HFF-Myc (cell line): ENCODE data around the gene ITPK1.

ENCODE experiments used
- DNase-seq: peaks from one replicate; pipeline ENCODE4 v3.0.0-alpha.2; 2011; ENCODE audit warnings: low read depth; ENCODE audit errors: extremely low read depth
- H3K4me3 ChIP-seq: replicated peaks from 2 replicates; pipeline ENCODE4 v1.5.1; 2011; ENCODE audit warnings: low read depth, mild to moderate bottlenecking, control low read depth, low read length
- TF ChIP-seq, protein P1 (sequence below): IDR thresholded peaks from 2 replicates; pipeline ENCODE4 v1.5.1; 2012; ENCODE audit warnings: mild to moderate bottlenecking, low read depth, low read length, control low read depth; ENCODE audit errors: missing control alignments

ITPK1 gene

DNA sequence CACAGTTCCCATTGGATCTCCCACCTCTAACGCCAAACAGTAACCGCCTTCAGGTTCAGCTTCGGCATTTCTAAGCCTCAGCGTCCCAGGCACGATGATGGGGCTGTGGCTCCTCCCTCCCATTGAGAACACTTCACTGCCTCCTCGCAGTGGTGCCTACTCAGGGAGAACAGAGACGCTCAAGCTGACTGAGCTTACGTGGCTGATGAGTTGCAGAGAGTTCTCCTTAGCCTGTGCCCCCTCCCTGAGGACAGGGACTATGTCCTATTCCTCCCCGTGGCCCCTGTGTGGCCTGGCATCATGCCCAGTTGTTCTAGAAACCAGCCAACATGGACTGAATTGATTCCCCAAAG lies 87.0 kb downstream of the ITPK1 start:
- TF ChIP-seq, protein P1, sequence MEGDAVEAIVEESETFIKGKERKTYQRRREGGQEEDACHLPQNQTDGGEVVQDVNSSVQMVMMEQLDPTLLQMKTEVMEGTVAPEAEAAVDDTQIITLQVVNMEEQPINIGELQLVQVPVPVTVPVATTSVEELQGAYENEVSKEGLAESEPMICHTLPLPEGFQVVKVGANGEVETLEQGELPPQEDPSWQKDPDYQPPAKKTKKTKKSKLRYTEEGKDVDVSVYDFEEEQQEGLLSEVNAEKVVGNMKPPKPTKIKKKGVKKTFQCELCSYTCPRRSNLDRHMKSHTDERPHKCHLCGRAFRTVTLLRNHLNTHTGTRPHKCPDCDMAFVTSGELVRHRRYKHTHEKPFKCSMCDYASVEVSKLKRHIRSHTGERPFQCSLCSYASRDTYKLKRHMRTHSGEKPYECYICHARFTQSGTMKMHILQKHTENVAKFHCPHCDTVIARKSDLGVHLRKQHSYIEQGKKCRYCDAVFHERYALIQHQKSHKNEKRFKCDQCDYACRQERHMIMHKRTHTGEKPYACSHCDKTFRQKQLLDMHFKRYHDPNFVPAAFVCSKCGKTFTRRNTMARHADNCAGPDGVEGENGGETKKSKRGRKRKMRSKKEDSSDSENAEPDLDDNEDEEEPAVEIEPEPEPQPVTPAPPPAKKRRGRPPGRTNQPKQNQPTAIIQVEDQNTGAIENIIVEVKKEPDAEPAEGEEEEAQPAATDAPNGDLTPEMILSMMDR: no peak
- H3K4me3 ChIP-seq: no peak overlapping the region
- no peak for DNase-seq

GRCh38 chr14:93027810-93028723 lies 87.7 kb downstream of the ITPK1 start:
- H3K4me3 ChIP-seq: no peak overlapping the region
- no peak for DNase-seq
- TF ChIP-seq, protein P1: no peak

- TF ChIP-seq, protein P1: no peak
- no peak for DNase-seq
- no peak overlapping the region for H3K4me3 ChIP-seq
Measured at GRCh38 chr14:93026339-93026738, 89.4 kb downstream of the ITPK1 start.

DNA sequence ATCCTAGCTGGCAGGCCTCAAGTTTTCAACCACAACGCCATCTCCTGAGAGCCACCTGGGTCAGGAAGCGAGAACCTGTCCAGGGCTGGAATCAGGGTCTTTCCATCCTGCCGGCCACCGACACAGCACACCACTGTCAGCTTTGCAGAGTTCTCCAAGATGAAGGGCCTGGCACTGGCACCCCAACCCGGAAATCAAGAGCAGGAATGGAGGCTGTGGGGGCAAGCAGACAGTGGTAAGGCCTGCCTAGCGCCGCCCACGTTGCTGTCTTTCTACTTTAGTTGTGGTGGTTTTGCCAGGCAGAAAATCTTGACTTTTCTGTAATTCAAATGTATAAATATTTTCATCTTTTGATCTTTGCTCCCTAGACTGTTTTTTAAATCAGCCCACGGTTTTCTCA lies 90.7 kb downstream of the ITPK1 start:
- DNase-seq: no peak
- H3K4me3 ChIP-seq: no peak overlapping the region
- TF ChIP-seq, protein P1: no peak

DNA sequence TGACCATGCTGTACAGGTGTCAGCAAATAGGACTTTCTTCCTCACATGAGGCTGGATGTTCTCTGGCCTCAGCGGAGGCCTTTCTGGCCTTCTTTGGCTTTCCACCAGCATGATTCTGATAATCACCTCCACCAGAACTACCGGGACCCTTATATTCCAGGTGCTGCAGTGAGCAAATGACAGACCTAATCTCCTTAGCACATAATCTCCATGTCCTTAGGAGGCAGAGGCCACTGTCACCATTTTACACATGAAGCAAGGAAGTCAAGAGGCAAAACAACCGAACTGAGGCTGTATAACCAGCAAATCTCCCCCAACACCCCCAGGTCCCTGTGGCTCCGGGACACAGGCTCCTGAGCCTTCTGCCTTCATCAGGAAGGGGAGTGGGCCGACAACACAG lies 91.2 kb downstream of the ITPK1 start:
- no peak overlapping the region for H3K4me3 ChIP-seq
- TF ChIP-seq, protein P1: no peak
- no peak for DNase-seq

- H3K4me3 ChIP-seq: no peak overlapping the region
- TF ChIP-seq, protein P1: no peak
- DNase-seq: no peak
Measured at GRCh38 chr14:93023802-93024434, 91.8 kb downstream of the ITPK1 start.
